GM23338 (cell line): ENCODE results near the gene INHBB. TPM values are rescaled to one million over a fixed set of nuclear protein-coding genes. Genes with fewer than 3 reads are reported as not detected.

Experiments used
- ATAC-seq: fragments of 200-7000 bp; cut with Tn5 transposase; 3 replicates; pipeline ENCODE4 v1.9.1; 2020
- DNase-seq: peaks from one replicate; pipeline ENCODE4 v3.0.0-alpha.2; 2015; ENCODE audit warnings: low spot score
- H2AFZ ChIP-seq: fragments of 200-600 bp; sonication (generic); 2 replicates; pipeline ENCODE4 v1.8.0; 2016; ENCODE audit warnings: antibody characterized with exemption, mild to moderate bottlenecking, moderate library complexity
- H3F3A ChIP-seq: fragments of 200-600 bp; sonication (generic); replicated peaks from 2 replicates; pipeline ENCODE4 v1.8.0; 2017; ENCODE audit warnings: antibody characterized with exemption, mixed run types, low read depth
- H3K27ac ChIP-seq: fragments of 200-600 bp; sonication (generic); 2 replicates; pipeline ENCODE4 v1.6.1; 2016; ENCODE audit warnings: low read depth
- H3K27me3 ChIP-seq: fragments of 200-600 bp; sonication (generic); 2 replicates; pipeline ENCODE4 v1.8.0; 2016; ENCODE audit warnings: mild to moderate bottlenecking, mixed run types, moderate library complexity; ENCODE audit not compliant: insufficient read depth
- H3K36me3 ChIP-seq: fragments of 200-600 bp; sonication (generic); 2 replicates; pipeline ENCODE4 v1.8.0; 2016; ENCODE audit warnings: mild to moderate bottlenecking; ENCODE audit not compliant: insufficient read depth
- H3K4me1 ChIP-seq: fragments of 200-600 bp; sonication (generic); 2 replicates; pipeline ENCODE4 v1.8.0; 2016; ENCODE audit warnings: mild to moderate bottlenecking, moderate library complexity; ENCODE audit not compliant: insufficient read depth
- H3K4me2 ChIP-seq: fragments of 200-600 bp; sonication (generic); 2 replicates; pipeline ENCODE4 v1.7.1; 2017; ENCODE audit warnings: mixed run types
- H3K4me3 ChIP-seq: fragments of 200-600 bp; sonication (generic); 2 replicates; pipeline ENCODE4 v1.6.1; 2016; ENCODE audit warnings: mixed run types
- H3K79me2 ChIP-seq: fragments of 200-600 bp; sonication (generic); replicated peaks from 2 replicates; pipeline ENCODE4 v1.8.0; 2017; ENCODE audit warnings: mild to moderate bottlenecking; ENCODE audit not compliant: insufficient read depth
- H3K9me2 ChIP-seq: fragments of 200-600 bp; sonication (generic); 2 replicates; pipeline ENCODE4 v1.8.0; 2017; ENCODE audit not compliant: insufficient read depth
- H4K20me1 ChIP-seq: fragments of 200-600 bp; sonication (generic); replicated peaks from 2 replicates; pipeline ENCODE4 v1.8.0; 2017; ENCODE audit warnings: mild to moderate bottlenecking; ENCODE audit not compliant: insufficient read depth
- H3K27ac Mint-ChIP-seq: 2 replicates; pipeline ENCODE4 v1.8.0; 2020; ENCODE audit warnings: inconsistent platforms, mild to moderate bottlenecking, moderate library complexity, mixed read lengths
- H3K27me3 Mint-ChIP-seq: 3 replicates; pipeline ENCODE4 v1.8.0; 2022; ENCODE audit warnings: low read depth, mild to moderate bottlenecking, moderate library complexity, mixed read lengths, inconsistent platforms; ENCODE audit not compliant: insufficient read depth, poor library complexity
- H3K36me3 Mint-ChIP-seq: 3 replicates; pipeline ENCODE4 v1.8.0; 2021; ENCODE audit warnings: low read depth, mild to moderate bottlenecking, inconsistent platforms, moderate library complexity, mixed read lengths
- H3K4me1 Mint-ChIP-seq: 3 replicates; pipeline ENCODE4 v1.8.0; 2020; ENCODE audit warnings: mild to moderate bottlenecking, inconsistent platforms, mixed read lengths
- H3K4me3 Mint-ChIP-seq: 3 replicates; pipeline ENCODE4 v1.8.0; 2021; ENCODE audit warnings: moderate library complexity, mild to moderate bottlenecking, inconsistent platforms, mixed read lengths
- H3K9me3 Mint-ChIP-seq: 3 replicates; pipeline ENCODE4 v1.8.0; 2020; ENCODE audit warnings: moderate library complexity, mild to moderate bottlenecking, inconsistent platforms, mixed read lengths
- CREB1 ChIP-seq: fragments of 250-450 bp; sonication (Bioruptor Pico); IDR thresholded peaks from 2 replicates; pipeline ENCODE4 v1.5.0; 2020; ENCODE audit warnings: low read depth, mild to moderate bottlenecking, moderate library complexity
- EZH2 ChIP-seq: fragments of 200-600 bp; sonication (generic); IDR thresholded peaks from one replicate; pipeline ENCODE4 v1.8.0; 2017; ENCODE audit warnings: antibody characterized with exemption, mild to moderate bottlenecking, low read depth; ENCODE audit not compliant: unreplicated experiment
- EZH2phosphoT487 ChIP-seq: fragments of 200-600 bp; sonication (generic); IDR thresholded peaks from one replicate; pipeline ENCODE4 v1.8.1; 2018; ENCODE audit warnings: antibody characterized with exemption; ENCODE audit not compliant: unreplicated experiment
- NANOG ChIP-seq: IDR thresholded peaks from 2 replicates; pipeline ENCODE4 v1.6.1; 2016; ENCODE audit warnings: antibody characterized with exemption, borderline replicate concordance
- ZNF114 ChIP-seq: fragments of 250-450 bp; sonication (Bioruptor Pico); IDR thresholded peaks from 2 replicates; pipeline ENCODE4 v1.5.0; 2020; ENCODE audit warnings: mild to moderate bottlenecking, moderate library complexity
- polyA plus RNA-seq: library from polyadenylated mRNA; unstranded; fragments of >200 nt; fragmentation: Nextera tagmentation; extraction: Ambion mirVana; gene quantifications from 2 replicates; pipeline ENCODE4 v1.2.1, GENCODE V29; 2016
- total RNA-seq: library from RNA; depleted of rRNA; stranded (reverse); fragments of >200 nt; shearing (Covaris generic); gene quantifications from 2 replicates; pipeline ENCODE4 v1.2.3, GENCODE V29; 2014
- TF ChIP-seq, protein P1 (sequence below): fragments of 250-450 bp; sonication (Bioruptor Pico); IDR thresholded peaks from 2 replicates; pipeline ENCODE4 v1.5.0; 2020; ENCODE audit warnings: mild to moderate bottlenecking, moderate library complexity

Gene INHBB
- total and polyA plus RNA-seq, 2 experiments from 2014 or later, result 0.21 TPM; not detected in 1

DNA sequence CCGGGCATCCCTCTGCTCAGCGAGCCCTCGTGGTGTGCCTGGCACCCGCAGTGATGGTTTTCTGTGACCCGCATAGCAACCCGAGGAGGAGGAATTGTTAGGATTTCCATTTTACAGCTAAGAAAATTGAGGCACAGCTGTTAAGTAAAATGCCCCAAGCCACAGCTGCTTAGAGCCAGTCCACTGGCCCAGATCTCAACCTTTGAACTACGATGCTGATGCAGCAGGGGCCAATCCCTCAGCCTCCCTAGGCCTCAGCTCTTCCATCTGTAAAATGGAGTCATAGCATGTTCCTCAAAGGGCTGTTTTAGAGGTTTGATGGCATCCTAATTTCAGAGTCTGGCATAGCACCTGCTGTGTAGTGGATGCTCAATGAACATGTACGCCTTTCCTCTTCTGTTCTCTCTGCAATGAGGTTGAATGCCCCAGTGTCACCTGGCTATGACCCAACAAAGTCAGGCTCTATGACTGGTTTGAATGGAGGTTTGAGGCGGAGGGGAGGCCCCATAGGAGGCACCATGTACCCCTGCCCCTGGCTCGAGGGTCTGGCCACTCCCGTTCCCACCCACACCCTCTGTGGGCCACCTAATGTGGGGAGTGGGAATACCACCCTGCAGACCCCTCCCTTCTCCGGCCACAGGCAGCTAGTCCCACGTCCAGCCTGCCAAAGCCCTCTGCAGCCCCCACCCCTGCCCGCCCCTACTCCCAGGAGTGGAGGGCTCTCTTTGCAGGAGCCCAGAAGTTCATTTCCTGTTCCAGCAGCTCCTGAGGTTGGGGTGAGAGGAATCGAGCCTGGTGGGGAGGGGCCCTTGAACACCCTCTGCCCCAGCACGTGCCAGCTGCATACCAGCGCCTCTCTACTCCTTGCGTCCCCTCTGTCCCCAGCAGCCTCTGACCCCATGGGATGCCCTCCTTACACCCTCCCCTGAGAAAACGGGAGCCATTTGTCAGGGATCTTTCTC is 31.0 kb downstream of the INHBB start (continued):
- TF ChIP-seq, protein P1, sequence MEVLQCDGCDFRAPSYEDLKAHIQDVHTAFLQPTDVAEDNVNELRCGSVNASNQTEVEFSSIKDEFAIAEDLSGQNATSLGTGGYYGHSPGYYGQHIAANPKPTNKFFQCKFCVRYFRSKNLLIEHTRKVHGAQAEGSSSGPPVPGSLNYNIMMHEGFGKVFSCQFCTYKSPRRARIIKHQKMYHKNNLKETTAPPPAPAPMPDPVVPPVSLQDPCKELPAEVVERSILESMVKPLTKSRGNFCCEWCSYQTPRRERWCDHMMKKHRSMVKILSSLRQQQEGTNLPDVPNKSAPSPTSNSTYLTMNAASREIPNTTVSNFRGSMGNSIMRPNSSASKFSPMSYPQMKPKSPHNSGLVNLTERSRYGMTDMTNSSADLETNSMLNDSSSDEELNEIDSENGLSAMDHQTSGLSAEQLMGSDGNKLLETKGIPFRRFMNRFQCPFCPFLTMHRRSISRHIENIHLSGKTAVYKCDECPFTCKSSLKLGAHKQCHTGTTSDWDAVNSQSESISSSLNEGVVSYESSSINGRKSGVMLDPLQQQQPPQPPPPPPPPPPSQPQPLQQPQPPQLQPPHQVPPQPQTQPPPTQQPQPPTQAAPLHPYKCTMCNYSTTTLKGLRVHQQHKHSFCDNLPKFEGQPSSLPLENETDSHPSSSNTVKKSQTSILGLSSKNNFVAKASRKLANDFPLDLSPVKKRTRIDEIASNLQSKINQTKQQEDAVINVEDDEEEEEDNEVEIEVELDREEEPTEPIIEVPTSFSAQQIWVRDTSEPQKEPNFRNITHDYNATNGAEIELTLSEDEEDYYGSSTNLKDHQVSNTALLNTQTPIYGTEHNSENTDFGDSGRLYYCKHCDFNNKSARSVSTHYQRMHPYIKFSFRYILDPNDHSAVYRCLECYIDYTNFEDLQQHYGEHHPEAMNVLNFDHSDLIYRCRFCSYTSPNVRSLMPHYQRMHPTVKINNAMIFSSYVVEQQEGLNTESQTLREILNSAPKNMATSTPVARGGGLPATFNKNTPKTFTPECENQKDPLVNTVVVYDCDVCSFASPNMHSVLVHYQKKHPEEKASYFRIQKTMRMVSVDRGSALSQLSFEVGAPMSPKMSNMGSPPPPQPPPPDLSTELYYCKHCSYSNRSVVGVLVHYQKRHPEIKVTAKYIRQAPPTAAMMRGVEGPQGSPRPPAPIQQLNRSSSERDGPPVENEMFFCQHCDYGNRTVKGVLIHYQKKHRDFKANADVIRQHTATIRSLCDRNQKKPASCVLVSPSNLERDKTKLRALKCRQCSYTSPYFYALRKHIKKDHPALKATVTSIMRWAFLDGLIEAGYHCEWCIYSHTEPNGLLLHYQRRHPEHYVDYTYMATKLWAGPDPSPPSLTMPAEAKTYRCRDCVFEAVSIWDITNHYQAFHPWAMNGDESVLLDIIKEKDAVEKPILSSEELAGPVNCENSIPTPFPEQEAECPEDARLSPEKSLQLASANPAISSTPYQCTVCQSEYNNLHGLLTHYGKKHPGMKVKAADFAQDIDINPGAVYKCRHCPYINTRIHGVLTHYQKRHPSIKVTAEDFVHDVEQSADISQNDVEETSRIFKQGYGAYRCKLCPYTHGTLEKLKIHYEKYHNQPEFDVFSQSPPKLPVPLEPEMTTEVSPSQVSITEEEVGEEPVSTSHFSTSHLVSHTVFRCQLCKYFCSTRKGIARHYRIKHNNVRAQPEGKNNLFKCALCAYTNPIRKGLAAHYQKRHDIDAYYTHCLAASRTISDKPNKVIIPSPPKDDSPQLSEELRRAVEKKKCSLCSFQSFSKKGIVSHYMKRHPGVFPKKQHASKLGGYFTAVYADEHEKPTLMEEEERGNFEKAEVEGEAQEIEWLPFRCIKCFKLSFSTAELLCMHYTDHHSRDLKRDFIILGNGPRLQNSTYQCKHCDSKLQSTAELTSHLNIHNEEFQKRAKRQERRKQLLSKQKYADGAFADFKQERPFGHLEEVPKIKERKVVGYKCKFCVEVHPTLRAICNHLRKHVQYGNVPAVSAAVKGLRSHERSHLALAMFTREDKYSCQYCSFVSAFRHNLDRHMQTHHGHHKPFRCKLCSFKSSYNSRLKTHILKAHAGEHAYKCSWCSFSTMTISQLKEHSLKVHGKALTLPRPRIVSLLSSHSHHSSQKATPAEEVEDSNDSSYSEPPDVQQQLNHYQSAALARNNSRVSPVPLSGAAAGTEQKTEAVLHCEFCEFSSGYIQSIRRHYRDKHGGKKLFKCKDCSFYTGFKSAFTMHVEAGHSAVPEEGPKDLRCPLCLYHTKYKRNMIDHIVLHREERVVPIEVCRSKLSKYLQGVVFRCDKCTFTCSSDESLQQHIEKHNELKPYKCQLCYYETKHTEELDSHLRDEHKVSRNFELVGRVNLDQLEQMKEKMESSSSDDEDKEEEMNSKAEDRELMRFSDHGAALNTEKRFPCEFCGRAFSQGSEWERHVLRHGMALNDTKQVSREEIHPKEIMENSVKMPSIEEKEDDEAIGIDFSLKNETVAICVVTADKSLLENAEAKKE (CRISPR knock-in tag), result no peak
- TF ChIP-seq EZH2phosphoT487 (no peak), CREB1 (no peak), ZNF114 (no peak)

- Mint-ChIP-seq H3K27ac (no peak overlapping the region), H3K36me3 (no peaks in the 10 kb centered on the region), H3K4me3 (no peak overlapping the region), H3K4me1 (peaks cover 19% of the 10 kb centered on the region), H3K27me3 (peaks cover 15% of the 10 kb centered on the region), H3K9me3 (no peaks in the 10 kb centered on the region; the same call in 2 of the 3 replicates)
- H3K4me2 ChIP-seq, result no peak overlapping the region
- DNase-seq (no peak), ATAC-seq (no peak)
- no peaks in the 10 kb centered on the region for H3K36me3 ChIP-seq
- H3K9me2 ChIP-seq, result no peaks in the 10 kb centered on the region
- H2AFZ ChIP-seq, result no peak overlapping the region
- no peaks in the 10 kb centered on the region for H4K20me1 ChIP-seq
- peaks cover 10% of the 10 kb centered on the region; the same call in 1 of the 2 replicates for H3K27me3 ChIP-seq
- no peak overlapping the region for H3K4me3 ChIP-seq
- 0 out of 2 replicates have a peak, but pooled peaks cover 3% of the 10 kb centered on the region for H3F3A ChIP-seq
- H3K4me1 ChIP-seq, result peaks cover 12% of the 10 kb centered on the region
- no peak overlapping the region for H3K27ac ChIP-seq
- H3K79me2 ChIP-seq, result no peaks in the 10 kb centered on the region
- TF ChIP-seq, protein P1 (CRISPR knock-in tag), result no peak
- TF ChIP-seq EZH2 (no peak), NANOG (no peak)
Measured at GRCh38 chr2:120378605-120379004, 32.7 kb downstream of the INHBB start.
